MCF 10A (cell line): ENCODE results near the gene ZMIZ1. TPM values are rescaled to one million over a fixed set of nuclear protein-coding genes. Genes with fewer than 3 reads are reported as not detected.

ENCODE experiments used
- BruUV-seq: library from RNA; stranded (reverse); fragments of 400-500 nt; replicated peaks from 2 replicates; lab custom pipeline; 2021; lab: Mats Ljungman, UMichigan
- CTCF ChIA-PET: fragments of 300-600 bp; sonication (Branson Sonifier 250); formaldehyde crosslinking; extraction: SDS; loops from one replicate; lab custom pipeline; 2021; ENCODE audit warnings: antibody characterized with exemption, inconsistent platforms; lab: Yijun Ruan, JAX
- POLR2A ChIA-PET: fragments of 300-600, 350-650 bp; sonication (Branson Sonifier 250); formaldehyde crosslinking; extraction: SDS; loops from one replicate; lab custom pipeline; 2020; ENCODE audit warnings: antibody characterized with exemption, inconsistent platforms; lab: Yijun Ruan, JAX
- DNase-seq: peaks from one replicate; pipeline ENCODE4 v3.0.0-alpha.2; 2018; ENCODE audit not compliant: unreplicated experiment
- H3K27ac Mint-ChIP-seq: one replicate; pipeline ENCODE4 v1.8.0; 2022; ENCODE audit warnings: mild to moderate bottlenecking, low read depth, mixed read lengths; ENCODE audit not compliant: unreplicated experiment
- H3K27me3 Mint-ChIP-seq: one replicate; pipeline ENCODE4 v1.8.0; 2022; ENCODE audit warnings: mixed read lengths; ENCODE audit not compliant: insufficient read depth, unreplicated experiment
- H3K36me3 Mint-ChIP-seq: one replicate; pipeline ENCODE4 v1.8.0; 2022; ENCODE audit warnings: mild to moderate bottlenecking, moderate library complexity, mixed read lengths; ENCODE audit not compliant: insufficient read depth, unreplicated experiment
- H3K4me1 Mint-ChIP-seq: one replicate; pipeline ENCODE4 v1.8.0; 2022; ENCODE audit warnings: mixed read lengths; ENCODE audit not compliant: insufficient read depth, unreplicated experiment
- H3K4me3 Mint-ChIP-seq: one replicate; pipeline ENCODE4 v1.8.0; 2022; ENCODE audit warnings: mild to moderate bottlenecking, moderate library complexity, mixed read lengths; ENCODE audit not compliant: unreplicated experiment
- H3K9me3 Mint-ChIP-seq: one replicate; pipeline ENCODE4 v1.8.0; 2022; ENCODE audit warnings: mixed read lengths; ENCODE audit not compliant: unreplicated experiment
- CTCF ChIP-seq: fragments of 200-600 bp; IDR thresholded peaks from one replicate; pipeline ENCODE4 v1.8.0; 2022; ENCODE audit warnings: antibody characterized with exemption, mild to moderate bottlenecking; ENCODE audit not compliant: unreplicated experiment
- intact Hi-C: fragments of 100-400 bp; cut with micrococcal nuclease; formaldehyde crosslinking; loops from 2 replicates; pipeline ENCODE4 v1.14.1; 2022
- total RNA-seq: library from RNA; stranded (reverse); gene quantifications from 2 replicates; pipeline ENCODE4 v1.2.3, GENCODE V29; 2022

The ZMIZ1 gene
- total RNA-seq, 1 experiment from 2014 or later: 15.5 TPM

- H3K4me1 Mint-ChIP-seq: peaks cover 48% of the 10 kb centered on the region
- POLR2A ChIA-PET: interaction anchor here (0.6 kb wide), 1 partner anchor 10 kb away, joined by 3 read pairs; no protein-coding TSS in a partner anchor
- no peaks in the 10 kb centered on the region for H3K27me3 Mint-ChIP-seq
- no peak for DNase-seq
- no peak overlapping the region for H3K27ac Mint-ChIP-seq
- CTCF ChIA-PET: interaction anchor here (1.3 kb wide), 1 partner anchor 48 kb away, joined by 6 read pairs; no protein-coding TSS in a partner anchor
- BruUV-seq: no TSS peak
- intact Hi-C loops: loop anchor here (5.0 kb wide), 1 partner anchor 36 kb away; no protein-coding TSS in a partner anchor
- no peak for TF ChIP-seq CTCF
- peaks cover 20% of the 10 kb centered on the region for H3K36me3 Mint-ChIP-seq
- H3K4me3 Mint-ChIP-seq: no peak overlapping the region
- no peaks in the 10 kb centered on the region for H3K9me3 Mint-ChIP-seq
Observed at GRCh38 chr10:79147796-79148451, 79.2 kb downstream of the ZMIZ1 start.

GRCh38 chr10:79148452-79149344 is 79.9 kb downstream of the ZMIZ1 start:
- H3K4me1 Mint-ChIP-seq: peaks cover 48% of the 10 kb centered on the region
- H3K36me3 Mint-ChIP-seq: peaks cover 17% of the 10 kb centered on the region
- ChIA-PET CTCF (interaction anchor here (0.7 to 1.3 kb wide), 4 partner anchors 9 to 1100 kb away, joined by 3 to 6 read pairs (median 3); no protein-coding TSS in a partner anchor), POLR2A (interaction anchor here (0.6 to 1.1 kb wide), 4 partner anchors 9 to 78 kb away, joined by 3 to 4 read pairs (median 3); no protein-coding TSS in a partner anchor)
- H3K27ac Mint-ChIP-seq: peak overlapping the region; percentile 77
- intact Hi-C loops: loop anchor here (5.0 kb wide), 1 partner anchor 36 kb away; no protein-coding TSS in a partner anchor
- no TSS peak for BruUV-seq
- H3K27me3 Mint-ChIP-seq: no peaks in the 10 kb centered on the region
- H3K9me3 Mint-ChIP-seq: no peaks in the 10 kb centered on the region
- no peak for TF ChIP-seq CTCF
- H3K4me3 Mint-ChIP-seq: no peak overlapping the region
- DNase-seq: peak; percentile 72

- no peak overlapping the region for H3K4me3 Mint-ChIP-seq
- peaks cover 48% of the 10 kb centered on the region for H3K4me1 Mint-ChIP-seq
- TF ChIP-seq CTCF: no peak
- peak overlapping the region; percentile 77 for H3K27ac Mint-ChIP-seq
- no TSS peak for BruUV-seq
- CTCF ChIA-PET: interaction anchor here (0.7 to 1.3 kb wide), 4 partner anchors 9 to 1100 kb away, joined by 3 to 6 read pairs (median 3); no protein-coding TSS in a partner anchor
- H3K27me3 Mint-ChIP-seq: no peaks in the 10 kb centered on the region
- no peak for DNase-seq
- POLR2A ChIA-PET: interaction anchor here (0.7 to 1.2 kb wide), 3 partner anchors 61 to 80 kb away, joined by 3 to 4 read pairs (median 3); no protein-coding TSS in a partner anchor
- intact Hi-C loops: loop anchor here (5.0 kb wide), 1 partner anchor 37 kb away; no protein-coding TSS in a partner anchor
- H3K9me3 Mint-ChIP-seq: no peaks in the 10 kb centered on the region
- H3K36me3 Mint-ChIP-seq: peaks cover 17% of the 10 kb centered on the region
Observed at GRCh38 chr10:79149345-79149661, 80.5 kb downstream of the ZMIZ1 start.
